ENCODE data around the gene SH3BGRL2.

DNA sequence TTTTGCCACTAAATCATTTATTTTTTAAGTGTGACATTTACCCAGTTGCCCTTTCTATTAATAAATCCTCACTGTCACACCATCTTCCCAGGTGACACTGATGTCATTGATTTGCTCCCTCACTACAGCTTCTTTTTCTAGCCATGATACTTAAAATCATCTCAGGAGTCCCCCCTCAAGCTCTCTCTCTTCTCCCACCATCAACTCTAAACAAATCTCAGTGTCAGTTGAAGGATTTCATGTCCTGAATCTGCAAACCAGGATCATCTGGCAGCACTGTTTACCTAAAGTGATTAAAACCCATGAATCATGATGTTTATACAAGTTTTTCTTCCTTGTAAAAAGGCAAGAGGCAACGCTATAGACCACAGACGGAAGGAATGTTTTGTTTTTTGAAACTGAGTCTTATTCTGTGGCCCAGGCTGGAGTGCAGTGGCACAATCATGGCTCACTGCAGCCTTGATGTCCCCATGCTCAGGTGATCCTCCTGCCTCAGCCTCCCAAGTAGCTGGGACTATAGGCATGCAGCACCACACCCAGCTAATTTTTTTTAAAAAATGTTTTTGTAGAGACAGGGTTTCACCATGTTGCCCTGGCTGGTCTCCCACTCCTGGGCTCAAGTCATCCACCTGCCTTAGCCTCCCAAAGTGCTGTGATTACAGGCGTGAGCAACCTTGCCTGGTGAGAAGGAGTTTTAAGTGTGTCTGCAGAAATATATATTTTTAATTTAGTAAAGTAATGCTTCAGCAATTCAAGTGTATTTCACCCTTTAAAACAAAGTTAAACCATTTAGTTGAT is 30.1 kb upstream of the SH3BGRL2 start:
- TF ChIP-seq, protein P1, sequence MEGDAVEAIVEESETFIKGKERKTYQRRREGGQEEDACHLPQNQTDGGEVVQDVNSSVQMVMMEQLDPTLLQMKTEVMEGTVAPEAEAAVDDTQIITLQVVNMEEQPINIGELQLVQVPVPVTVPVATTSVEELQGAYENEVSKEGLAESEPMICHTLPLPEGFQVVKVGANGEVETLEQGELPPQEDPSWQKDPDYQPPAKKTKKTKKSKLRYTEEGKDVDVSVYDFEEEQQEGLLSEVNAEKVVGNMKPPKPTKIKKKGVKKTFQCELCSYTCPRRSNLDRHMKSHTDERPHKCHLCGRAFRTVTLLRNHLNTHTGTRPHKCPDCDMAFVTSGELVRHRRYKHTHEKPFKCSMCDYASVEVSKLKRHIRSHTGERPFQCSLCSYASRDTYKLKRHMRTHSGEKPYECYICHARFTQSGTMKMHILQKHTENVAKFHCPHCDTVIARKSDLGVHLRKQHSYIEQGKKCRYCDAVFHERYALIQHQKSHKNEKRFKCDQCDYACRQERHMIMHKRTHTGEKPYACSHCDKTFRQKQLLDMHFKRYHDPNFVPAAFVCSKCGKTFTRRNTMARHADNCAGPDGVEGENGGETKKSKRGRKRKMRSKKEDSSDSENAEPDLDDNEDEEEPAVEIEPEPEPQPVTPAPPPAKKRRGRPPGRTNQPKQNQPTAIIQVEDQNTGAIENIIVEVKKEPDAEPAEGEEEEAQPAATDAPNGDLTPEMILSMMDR (tag by site-specific recombination; IDR thresholded peaks at IDR 0.05): no peak
- peak; percentile 22; the same call in 1 of the 2 replicates for TF ChIP-seq KLF8 (tag by site-specific recombination; IDR thresholded peaks at IDR 0.05)
- TF ChIP-seq ZNF792 (tag by site-specific recombination; IDR thresholded peaks at IDR 0.05): no peak
- TF ChIP-seq IKZF3 (tag by site-specific recombination; IDR thresholded peaks at IDR 0.05): peak; percentile 78
- TF ChIP-seq ZBTB8A (tag by site-specific recombination; IDR thresholded peaks at IDR 0.05): no peak
